Spleen (tissue), 11 donors: ENCODE results near the gene TMEM245. TPM values are rescaled to one million over a fixed set of nuclear protein-coding genes. Genes with fewer than 3 reads are reported as not detected.
A peak's percentile ranks its signal among the peaks of the same experiment; 100 is the strongest.

ENCODE experiments used
- DNase-seq: peaks from one replicate; pipeline ENCODE4 v3.0.0-alpha.2; 2020
- H3K27ac ChIP-seq, 8 donors: fragments of 200-600 bp; sonication (generic) in 7 of 8; 1 replicate in 4 of 8; 2 replicates in 4 of 8; pipeline versions ENCODE4 v1.5.0 to v1.8.0; 2016 to 2021; ENCODE audit warnings: inconsistent platforms in 4 of 8, mild to moderate bottlenecking in 4 of 8, moderate library complexity in 1 of 8
- H3K27me3 ChIP-seq, 7 donors: fragments of 200-600 bp; sonication (generic) in 6 of 7; replicated peaks in 1 of 7; 1 replicate in 4 of 7; 2 replicates in 3 of 7; pipeline versions ENCODE4 v1.5.0 to v1.8.0; 2016 to 2021; ENCODE audit warnings: inconsistent platforms in 3 of 7, mild to moderate bottlenecking in 1 of 7
- H3K36me3 ChIP-seq, 6 donors: fragments of 200-600 bp; sonication (generic) in 5 of 6; 1 replicate in 4 of 6; 2 replicates in 2 of 6; pipeline versions ENCODE4 v1.5.0 to v1.8.0; 2016 to 2021; ENCODE audit warnings: inconsistent platforms in 2 of 6
- H3K4me1 ChIP-seq, 6 donors: fragments of 200-600 bp; sonication (generic) in 5 of 6; 1 replicate in 3 of 6; 2 replicates in 3 of 6; pipeline versions ENCODE4 v1.5.0 to v1.8.0; 2016 to 2021; ENCODE audit warnings: inconsistent platforms in 3 of 6
- H3K4me3 ChIP-seq, 8 donors: fragments of 200-600 bp; sonication (generic) in 7 of 8; 1 replicate in 4 of 8; 2 replicates in 4 of 8; pipeline versions ENCODE4 v1.5.0 to v1.8.0; 2016 to 2021; ENCODE audit warnings: inconsistent platforms in 4 of 8, mild to moderate bottlenecking in 4 of 8, moderate library complexity in 2 of 8
- H3K9me3 ChIP-seq, 8 donors: fragments of 200-600 bp; sonication (generic) in 7 of 8; 1 replicate in 4 of 8; 2 replicates in 4 of 8; pipeline versions ENCODE4 v1.5.0 to v1.8.0; 2016 to 2021; ENCODE audit warnings: inconsistent platforms in 4 of 8
- POLR2A ChIP-seq, 3 donors: fragments of 450-650 bp; IDR thresholded peaks; one replicate each; pipeline ENCODE4 v1.5.1; 2017; ENCODE audit warnings: antibody characterized with exemption in 3 of 3, mild to moderate bottlenecking in 1 of 3
- POLR2AphosphoS5 ChIP-seq, 3 donors: sonication (generic); formaldehyde crosslinking; IDR thresholded peaks; one replicate each; pipeline ENCODE4 v1.5.1; 2017; ENCODE audit warnings: antibody characterized with exemption in 3 of 3
- WGBS, 5 donors: extraction: QIAGEN DNeasy Blood & Tissue Kit in 3 of 5; methylation state at CpG; one replicate each; pipeline versions ENCODE4 v1.1.5 to v1.1.7; 2013 to 2018; 5-methylcytosine and 5-hydroxymethylcytosine counted together
- intact Hi-C: fragments of 100-400 bp; cut with DNase I; formaldehyde crosslinking; loops from one replicate; pipeline ENCODE4 v1.15.0; 2023; ENCODE audit warnings: low total_unique reads
- polyA plus RNA-seq, 3 donors: library from polyadenylated mRNA; stranded (reverse); fragments of 200-250 nt; gene quantifications; one replicate each; pipeline ENCODE4 v1.2.1, GENCODE V29; 2013
- total RNA-seq, 7 donors: library from RNA; depleted of rRNA in 3 of 7; stranded (reverse); fragments of >200 nt in 3 of 7; fragmentation: NEBNext Ultra II Directional in 4 of 7; extraction: Animal tissue kit (Norgen Biotek cat#: 25700) in 4 of 7; gene quantifications; one replicate each; pipeline versions ENCODE4 v1.1.0 to v1.2.1, GENCODE V29; 2016 to 2021
- TF ChIP-seq, protein P1 (sequence below), 11 experiments: fragments of 200-600 bp in 7 of 11; fragments of 450-650 bp in 4 of 11; sonication (generic) in 4 of 11; IDR thresholded peaks in 8 of 11; conservative IDR thresholded peaks in 3 of 11; 1 replicate in 7 of 11; 2 replicates in 4 of 11; pipeline versions ENCODE4 v1.4.0 to v1.8.0; 2016 to 2021; ENCODE audit warnings: antibody characterized with exemption in 11 of 11, inconsistent platforms in 4 of 11, mild to moderate bottlenecking in 1 of 11
- donor health status: healthy with polysubstance abuse.
- donor health status: DM: no; HTN: no; CAD: no; lungs with moderate emphysema.
- donor health status: DM: no; HTN: no; CAD: no.
- donor health status: Bipolar disorder and iron deficiency.
- donor health status: healthy.
- donor health status: DM: no; HTN: no; CAD: no.
- donor health status: DM: yes; HTN: yes; CAD: no.

Gene TMEM245
- total and polyA plus RNA-seq, 10 donors: 3.2 to 71.6 (median 37.9) TPM

DNA sequence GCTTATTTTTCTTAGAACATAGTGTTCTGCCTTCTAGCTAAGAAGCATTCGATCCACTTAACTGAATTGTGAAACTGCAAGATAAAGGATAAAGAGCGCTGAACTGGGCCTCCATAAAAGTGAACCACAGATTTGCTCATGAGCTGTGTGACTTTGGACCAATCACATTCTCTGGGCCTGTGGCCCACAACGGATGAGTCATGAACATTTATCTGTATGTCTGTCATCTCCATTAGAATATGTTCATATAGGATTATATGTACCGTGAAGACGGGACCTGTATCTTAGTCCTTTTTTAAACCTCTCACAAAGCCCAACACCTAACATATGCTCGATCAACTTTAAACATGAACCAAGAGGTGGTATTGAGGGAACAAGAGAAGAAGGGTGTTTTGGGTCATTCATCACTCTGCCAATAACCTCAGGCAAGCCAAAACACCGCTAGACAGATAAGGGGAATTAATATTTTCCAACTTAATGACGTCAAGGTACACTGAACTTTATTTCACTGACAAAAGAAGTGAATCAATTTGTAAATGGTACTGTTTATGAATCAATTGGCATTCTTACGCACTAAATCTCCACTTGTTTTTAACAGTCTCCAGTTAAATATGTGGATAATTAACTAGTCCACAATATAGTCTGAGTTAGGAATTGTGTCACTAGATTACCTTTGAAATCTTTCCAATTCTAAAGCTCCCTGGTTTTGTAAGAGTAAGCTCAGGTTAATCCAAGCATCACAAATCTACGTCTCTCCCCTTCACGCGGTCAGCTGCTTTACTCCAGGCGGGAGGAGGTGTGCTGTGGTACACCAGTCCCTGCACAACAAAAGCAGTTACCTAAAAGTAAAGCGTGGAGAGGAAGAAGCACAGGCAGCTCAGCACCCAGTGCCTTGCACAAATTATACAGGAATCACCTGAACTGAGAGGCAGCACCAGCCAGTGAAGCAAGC, 1.6 kb downstream of the TMEM245 start:
- 45 to 56% (median 49%) methylated on average over 14 of the region's 14 CpGs for WGBS, 5 donors
- peak overlapping the region; percentile 76 to 99 (median 92) for H3K4me3 ChIP-seq
- H3K4me1 ChIP-seq: peaks cover 27 to 71% (median 60%) of the 10 kb centered on the region in 6 donors
- TF ChIP-seq POLR2A (IDR thresholded peaks at IDR 0.05) (no peak), POLR2AphosphoS5 (IDR thresholded peaks at IDR 0.05) (no peak)
- TF ChIP-seq, protein P1, sequence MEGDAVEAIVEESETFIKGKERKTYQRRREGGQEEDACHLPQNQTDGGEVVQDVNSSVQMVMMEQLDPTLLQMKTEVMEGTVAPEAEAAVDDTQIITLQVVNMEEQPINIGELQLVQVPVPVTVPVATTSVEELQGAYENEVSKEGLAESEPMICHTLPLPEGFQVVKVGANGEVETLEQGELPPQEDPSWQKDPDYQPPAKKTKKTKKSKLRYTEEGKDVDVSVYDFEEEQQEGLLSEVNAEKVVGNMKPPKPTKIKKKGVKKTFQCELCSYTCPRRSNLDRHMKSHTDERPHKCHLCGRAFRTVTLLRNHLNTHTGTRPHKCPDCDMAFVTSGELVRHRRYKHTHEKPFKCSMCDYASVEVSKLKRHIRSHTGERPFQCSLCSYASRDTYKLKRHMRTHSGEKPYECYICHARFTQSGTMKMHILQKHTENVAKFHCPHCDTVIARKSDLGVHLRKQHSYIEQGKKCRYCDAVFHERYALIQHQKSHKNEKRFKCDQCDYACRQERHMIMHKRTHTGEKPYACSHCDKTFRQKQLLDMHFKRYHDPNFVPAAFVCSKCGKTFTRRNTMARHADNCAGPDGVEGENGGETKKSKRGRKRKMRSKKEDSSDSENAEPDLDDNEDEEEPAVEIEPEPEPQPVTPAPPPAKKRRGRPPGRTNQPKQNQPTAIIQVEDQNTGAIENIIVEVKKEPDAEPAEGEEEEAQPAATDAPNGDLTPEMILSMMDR (IDR thresholded peaks at IDR 0.05 in 8 of 11, conservative IDR thresholded peaks at IDR 0.05 in 3 of 11): no peak
- no peaks in the 10 kb centered on the region for H3K27me3 ChIP-seq
- intact Hi-C loops: no loop called here
- DNase-seq: no peak
- H3K27ac ChIP-seq: peak overlapping the region in 4 of 8 donors; percentile 90 to 97 (median 94)
- no peaks in the 10 kb centered on the region for H3K9me3 ChIP-seq
- H3K36me3 ChIP-seq: no peaks in the 10 kb centered on the region

DNA sequence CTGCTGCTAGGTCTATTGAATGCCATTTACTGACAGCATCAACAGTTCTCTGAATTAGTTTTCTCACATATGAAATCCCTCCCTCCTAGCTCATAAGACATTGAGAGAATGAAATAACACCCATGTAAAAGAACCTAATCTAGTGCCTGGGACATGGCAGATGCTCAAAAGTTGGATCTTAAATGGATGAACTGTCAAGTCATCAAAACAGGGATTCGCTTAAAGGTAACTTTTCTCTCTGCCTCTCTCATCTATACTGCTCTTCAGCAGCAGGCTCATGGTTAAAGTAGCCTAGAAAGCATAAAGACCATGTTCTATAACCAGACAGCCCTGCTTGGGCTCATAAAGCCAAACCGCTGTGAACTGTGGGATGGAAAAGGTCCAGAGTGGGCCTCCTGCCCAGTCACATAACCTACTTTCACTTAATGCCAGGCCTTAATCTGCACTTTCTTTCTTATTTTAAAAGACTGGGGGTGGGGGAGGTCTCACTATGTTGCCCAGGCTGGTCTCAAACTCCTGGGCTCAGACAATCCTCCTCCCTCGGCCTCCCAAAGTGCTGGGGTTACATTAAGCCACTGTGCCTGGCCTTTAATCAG, 3.7 kb downstream of the TMEM245 start:
- 87 to 94% (median 91%) methylated on average over 3 of the region's 3 CpGs for WGBS, 5 donors
- Histone ChIP-seq H3K36me3 (no peaks in the 10 kb centered on the region), H3K27ac (peak overlapping the region in 1 of 8 donors; percentile 92), H3K4me1 (peaks cover 41 to 92% (median 74%) of the 10 kb centered on the region in 6 donors), H3K9me3 (no peaks in the 10 kb centered on the region), H3K4me3 (no peak overlapping the region), H3K27me3 (no peaks in the 10 kb centered on the region)
- TF ChIP-seq POLR2AphosphoS5 (IDR thresholded peaks at IDR 0.05): no peak
- TF ChIP-seq POLR2A (IDR thresholded peaks at IDR 0.05): no peak
- TF ChIP-seq, protein P1 (IDR thresholded peaks at IDR 0.05 in 8 of 11, conservative IDR thresholded peaks at IDR 0.05 in 3 of 11): no peak
- DNase-seq: no peak
- intact Hi-C loops: no loop called here

DNA sequence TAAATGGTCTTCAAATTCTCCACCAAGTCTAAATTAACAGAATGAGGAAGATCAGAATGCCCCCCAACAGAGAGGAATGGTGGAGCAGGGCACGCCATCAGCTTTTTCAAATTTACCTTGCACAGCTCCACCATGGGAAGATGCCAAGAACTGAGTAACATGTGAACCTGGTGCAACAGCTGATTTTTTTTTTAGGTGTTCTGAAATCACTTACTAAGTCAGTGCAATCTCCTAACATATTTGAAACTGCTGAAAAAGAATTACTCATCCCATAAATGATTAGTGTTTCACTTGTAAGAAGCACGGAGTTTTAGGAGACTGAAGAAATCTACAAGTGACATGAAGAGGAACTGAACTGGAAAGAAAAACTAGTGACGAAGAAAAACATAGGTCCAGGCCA, 5.1 kb downstream of the TMEM245 start:
- Histone ChIP-seq H3K4me1 (peaks cover 44 to 95% (median 82%) of the 10 kb centered on the region in 6 donors), H3K36me3 (no peaks in the 10 kb centered on the region), H3K9me3 (no peaks in the 10 kb centered on the region), H3K4me3 (no peak overlapping the region), H3K27ac (no peak overlapping the region), H3K27me3 (no peaks in the 10 kb centered on the region)
- DNase-seq: no peak
- 70 to 90% (median 77%) methylated on average over 3 of the region's 3 CpGs for WGBS, 5 donors
- intact Hi-C loops: no loop called here
- TF ChIP-seq POLR2AphosphoS5 (IDR thresholded peaks at IDR 0.05) (no peak), POLR2A (IDR thresholded peaks at IDR 0.05) (no peak)
- TF ChIP-seq, protein P1 (IDR thresholded peaks at IDR 0.05 in 8 of 11, conservative IDR thresholded peaks at IDR 0.05 in 3 of 11): no peak
